NCI-H345 (cell line): ENCODE results near the gene USF2.
A peak's percentile ranks its signal among the peaks of the same experiment; 100 is the strongest.
"Not testable (repeated sequence)": the region's sequence is repeated elsewhere in the genome, so short reads cannot be mapped to it uniquely, and the experiment has no call there.

Source experiments
- DNase-seq: peaks from one replicate; lab custom pipeline; 2025; lab: John Stamatoyannopoulos, UW

USF2 gene

GRCh38 chr19:35284153-35285094 is 15.7 kb downstream of the USF2 start:
- no peak for DNase-seq

DNA sequence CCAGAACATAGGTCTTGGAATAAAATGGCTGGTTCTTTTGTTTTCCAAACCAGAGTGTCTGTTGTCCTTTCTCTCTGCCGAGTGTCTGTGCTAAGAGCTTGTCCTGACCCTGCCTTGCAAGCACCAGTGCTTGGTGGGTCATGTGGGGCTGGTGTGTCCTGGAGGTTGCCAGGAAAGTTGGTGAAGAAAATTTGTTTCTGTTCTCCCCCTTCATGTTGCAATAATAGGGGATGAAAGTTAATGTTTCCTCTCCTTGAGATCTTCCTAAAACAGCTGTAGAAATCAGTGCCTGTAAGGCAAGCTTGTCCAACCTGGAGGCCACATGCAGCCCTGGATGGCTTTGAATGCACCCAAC is 16.3 kb downstream of the USF2 start:
- DNase-seq, result no peak

DNA sequence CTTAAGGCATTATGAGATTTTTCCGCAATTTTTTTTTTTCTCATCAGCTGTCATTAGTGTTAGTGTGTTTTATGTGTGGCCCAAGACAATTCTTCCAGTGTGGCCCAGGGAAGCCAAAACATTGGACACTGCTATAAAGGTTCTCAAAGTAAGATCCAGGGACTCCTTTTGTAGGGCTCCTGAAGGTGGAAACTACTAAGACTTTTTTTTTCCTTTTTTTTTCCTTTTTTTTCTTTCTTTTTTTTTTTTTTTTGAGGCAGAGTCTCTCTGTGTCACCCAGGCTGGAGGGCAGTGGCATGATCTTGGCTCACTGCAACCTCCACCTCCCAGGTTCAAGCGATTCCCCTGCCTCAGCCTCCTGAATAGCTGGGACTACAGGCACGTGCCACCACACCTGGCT is 16.7 kb downstream of the USF2 start:
- not testable (repeated sequence) for DNase-seq

DNA sequence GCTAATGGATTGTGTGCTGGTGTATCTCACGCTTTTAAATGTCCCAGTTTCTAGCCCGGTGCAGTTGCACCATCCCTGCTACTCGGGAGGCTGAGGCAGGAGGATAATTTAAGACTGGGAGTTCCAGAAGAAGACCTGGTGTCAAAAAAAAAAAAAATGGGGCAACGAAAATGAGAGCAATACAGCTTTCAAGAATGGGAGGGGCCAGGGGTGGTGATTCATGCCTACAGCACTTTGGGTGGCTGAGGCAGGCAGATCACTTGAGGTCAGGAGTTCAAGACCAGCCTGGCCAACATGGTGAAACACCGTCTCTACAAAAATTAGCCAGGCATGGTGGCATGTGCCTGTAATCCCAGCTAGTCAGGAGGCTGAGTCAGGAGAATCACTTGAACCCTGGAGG is 17.3 kb downstream of the USF2 start:
- DNase-seq, result not testable (repeated sequence)

DNA sequence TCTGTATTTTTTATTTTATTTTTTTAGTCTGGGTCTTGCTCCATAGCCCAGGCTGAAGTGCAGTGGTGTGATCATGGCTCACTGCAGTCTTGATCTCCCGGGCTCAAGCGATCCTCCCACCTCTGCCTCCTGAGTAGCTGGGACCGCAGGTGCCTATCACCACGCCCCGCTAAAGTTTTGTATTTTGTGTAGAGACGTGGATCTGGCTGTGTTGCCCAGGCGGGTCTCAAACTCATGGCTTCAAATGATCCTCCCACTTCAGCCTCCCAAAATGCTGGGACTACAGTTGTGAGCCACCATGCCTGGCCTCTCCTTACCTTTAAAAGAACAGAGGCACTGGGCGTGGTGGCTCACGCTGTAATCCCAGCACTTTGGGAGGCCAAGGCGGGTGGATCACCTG is 19.0 kb downstream of the USF2 start:
- no peak for DNase-seq

GRCh38 chr19:35288331-35288730 is 19.6 kb downstream of the USF2 start:
- DNase-seq, result no peak

GRCh38 chr19:35288906-35289305 is 20.1 kb downstream of the USF2 start:
- DNase-seq, result no peak

DNA sequence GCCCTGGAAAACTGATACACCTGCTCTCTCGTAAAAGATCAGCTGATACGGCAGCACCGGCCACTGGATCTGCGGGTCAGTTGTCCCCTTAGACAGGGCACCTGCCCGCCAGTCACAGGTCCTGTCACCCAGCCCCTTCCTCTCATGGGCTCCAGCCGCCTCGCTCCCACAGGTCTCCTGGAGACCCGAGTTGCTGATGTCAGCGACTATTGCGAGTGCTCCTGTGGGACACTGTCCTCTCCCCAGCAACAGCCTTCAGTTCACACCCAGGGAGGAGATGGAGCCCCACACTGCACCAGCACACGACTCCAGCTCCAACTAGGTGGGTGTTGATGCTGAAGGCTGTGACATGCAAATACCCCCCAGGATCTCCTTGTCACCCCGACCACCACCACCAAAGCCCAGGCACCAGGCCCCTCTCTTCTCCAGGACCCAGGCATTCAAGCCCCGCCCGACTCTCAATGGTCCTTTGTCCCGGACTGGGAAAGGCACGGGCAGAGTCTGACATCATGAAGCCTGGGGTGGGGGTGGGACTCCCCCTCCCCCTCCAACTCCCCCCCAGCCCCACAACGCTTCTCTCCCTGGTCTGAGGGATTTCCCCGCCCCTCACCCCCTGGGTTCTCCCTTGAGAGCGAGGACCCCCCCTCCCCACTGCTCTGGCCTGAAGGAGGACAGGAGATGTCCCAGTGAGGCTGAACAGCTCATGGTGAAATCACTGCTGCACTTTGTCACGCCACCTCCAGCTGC is 21.8 kb downstream of the USF2 start:
- no peak for DNase-seq

DNA sequence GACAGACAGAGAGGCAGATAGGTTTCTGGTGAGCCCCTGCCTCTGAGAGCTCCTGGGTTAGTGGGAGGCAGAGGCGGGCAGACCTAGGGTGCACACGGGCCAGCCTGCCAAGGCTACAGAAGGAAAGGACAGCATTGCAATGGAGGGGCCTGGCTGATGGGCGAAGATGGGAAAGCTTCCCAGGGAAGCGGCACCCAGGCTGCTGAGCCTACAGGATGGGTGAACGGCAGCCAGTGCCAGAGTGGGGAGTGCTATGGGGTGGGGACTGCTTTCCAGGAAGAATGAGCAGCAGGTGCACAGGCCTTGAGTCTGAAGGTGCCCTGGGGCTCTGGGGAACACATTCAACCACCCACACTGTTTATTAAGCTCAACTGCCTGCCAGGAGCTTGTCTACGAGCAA is 22.5 kb downstream of the USF2 start:
- DNase-seq, result peak; percentile 78

- DNase-seq, result no peak
These were observed 23.2 kb downstream of the USF2 start, which contains the start of gene MAG for GRCh38 chr19:35291916-35292315. MAG (plus strand) TSS chr19:35292161; CDS start chr19:35295409, 3,248 bp downstream.

- DNase-seq, result no peak
These were observed 23.9 kb downstream of the USF2 start for GRCh38 chr19:35292421-35293362.

GRCh38 chr19:35293363-35293739 is 24.6 kb downstream of the USF2 start:
- DNase-seq, result no peak

DNA sequence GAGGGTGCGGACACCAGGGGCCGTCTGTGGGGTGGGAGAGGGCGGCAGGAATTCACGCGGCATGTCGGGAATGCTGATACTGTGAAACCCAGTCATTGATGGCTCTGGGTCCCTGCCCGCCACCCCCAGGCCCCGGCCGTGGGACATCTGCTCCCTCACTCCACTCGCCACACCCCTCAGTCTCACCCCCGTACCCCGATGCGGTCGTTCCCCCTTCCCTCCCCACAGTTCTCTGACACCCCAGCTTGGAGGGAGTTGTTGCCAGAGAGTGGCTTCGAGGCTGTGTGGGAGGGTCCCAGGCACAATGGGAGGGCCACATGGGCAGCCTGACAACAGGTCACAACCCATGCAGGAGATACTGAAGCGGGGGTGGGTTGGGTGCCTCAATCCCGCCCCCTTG is 25.0 kb downstream of the USF2 start:
- DNase-seq, result no peak

DNA sequence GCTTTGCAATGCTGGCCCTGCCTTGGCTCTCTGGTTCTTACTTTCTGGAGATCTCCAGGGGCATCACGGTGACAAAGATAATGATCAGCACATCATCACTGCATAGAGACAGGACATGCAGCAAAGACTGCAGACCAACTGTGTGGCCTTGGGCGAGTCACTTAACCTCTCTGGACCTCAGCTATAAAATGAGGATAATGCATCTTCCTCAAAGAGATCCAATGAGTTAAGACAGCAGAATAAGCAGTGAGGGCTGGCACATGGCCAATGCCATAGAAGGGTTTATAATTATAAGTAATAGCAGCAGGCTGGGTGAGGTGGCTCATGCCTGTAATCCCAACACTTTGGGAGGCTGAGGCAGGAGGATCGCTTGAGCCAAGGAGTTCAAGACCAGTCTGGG is 25.6 kb downstream of the USF2 start:
- no peak for DNase-seq

- DNase-seq, result no peak
These were observed 26.4 kb downstream of the USF2 start for GRCh38 chr19:35294859-35295791.

DNA sequence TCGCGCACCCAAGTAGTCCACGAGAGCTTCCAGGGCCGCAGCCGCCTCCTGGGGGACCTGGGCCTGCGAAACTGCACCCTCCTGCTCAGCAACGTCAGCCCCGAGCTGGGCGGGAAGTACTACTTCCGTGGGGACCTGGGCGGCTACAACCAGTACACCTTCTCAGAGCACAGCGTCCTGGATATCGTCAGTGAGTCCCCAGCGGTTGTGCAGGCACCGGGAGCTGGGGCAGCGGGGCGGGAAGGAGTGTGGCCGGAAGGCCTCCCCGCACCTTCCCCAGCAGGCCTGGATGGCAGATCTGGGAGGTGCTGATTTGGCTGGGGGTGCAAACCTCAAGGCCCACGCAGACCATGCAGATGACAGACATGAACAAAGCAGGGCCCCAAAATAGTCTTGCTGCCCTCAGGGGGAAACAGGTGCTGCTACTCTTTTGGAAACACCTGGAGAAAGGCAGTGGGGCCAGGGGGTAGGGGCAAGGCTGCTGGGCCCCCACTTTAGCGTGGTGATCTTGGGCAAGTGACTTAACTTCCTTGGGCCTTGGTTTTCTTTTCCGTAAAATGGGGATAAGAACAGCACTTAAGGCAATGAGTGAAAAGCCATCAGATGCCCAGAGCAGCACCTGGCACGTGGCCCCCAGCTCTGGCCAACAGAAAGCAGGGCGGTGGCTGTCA is 27.2 kb downstream of the USF2 start:
- DNase-seq, result no peak

DNA sequence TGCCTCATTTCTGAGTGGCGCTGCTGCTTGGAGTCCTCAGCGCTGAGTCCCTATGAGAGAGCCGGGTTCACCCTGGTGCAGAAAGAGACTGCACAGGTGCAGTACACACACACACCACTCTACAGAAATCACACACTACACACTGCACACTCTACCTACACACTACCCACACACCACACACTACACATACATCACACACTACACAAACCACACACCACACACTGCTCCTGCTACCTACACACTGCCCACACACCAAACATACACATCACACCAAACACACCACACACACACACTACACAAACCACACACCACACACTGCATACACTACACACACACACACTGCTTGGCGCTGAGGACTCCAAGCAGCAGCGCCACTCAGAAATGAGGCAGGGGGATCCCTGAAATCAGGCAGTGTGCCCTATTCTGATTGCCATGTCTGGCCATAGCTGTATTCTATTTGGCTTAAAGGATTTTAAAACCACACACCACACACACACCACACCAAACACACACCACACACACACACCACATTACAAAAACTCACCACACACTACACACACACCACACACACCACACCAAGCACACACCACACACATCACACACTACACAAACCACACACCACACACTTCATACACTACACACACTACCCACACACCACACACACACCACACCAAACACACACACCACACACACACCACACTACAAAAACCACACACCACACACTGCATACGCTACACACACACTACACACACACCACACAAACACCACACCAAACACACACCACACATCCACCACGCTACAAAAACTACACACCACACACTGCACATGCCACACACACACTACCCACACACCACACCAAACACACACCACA is 28.1 kb downstream of the USF2 start:
- no peak for DNase-seq

DNA sequence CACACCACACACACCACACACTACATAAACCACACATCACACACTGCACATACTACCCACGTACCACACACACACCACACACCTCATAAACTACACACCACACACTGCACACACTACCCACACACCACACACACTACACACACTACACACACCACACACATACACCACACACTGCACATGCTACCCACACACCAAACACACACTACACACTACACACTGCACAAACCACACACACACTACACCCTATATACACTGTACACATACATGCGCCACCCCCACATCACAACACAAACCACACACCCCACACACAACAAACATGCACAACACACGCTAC is 28.7 kb downstream of the USF2 start:
- no peak for DNase-seq

- DNase-seq, result no peak
These were observed 29.2 kb downstream of the USF2 start for GRCh38 chr19:35297922-35298321.

- DNase-seq, result no peak
These were observed 29.8 kb downstream of the USF2 start for GRCh38 chr19:35298561-35298972.
